HTR-8/SVneo (cell line): ENCODE measurements around the gene OPCML.
A peak's percentile ranks its signal among the peaks of the same experiment; 100 is the strongest.

Experiments
- DNase-seq: peaks from one replicate; pipeline ENCODE4 v3.0.0; 2011; ENCODE audit warnings: low spot score, mixed read lengths; ENCODE audit not compliant: insufficient read length
- FAIRE-seq: peaks from 2 replicates; lab custom pipeline; 2011; peaks lifted over from hg19 to GRCh38; lab: Jason Lieb, UNC

Gene OPCML

GRCh38 chr11:132898021-132898420 lies 634.3 kb downstream of the OPCML start:
- no peak for FAIRE-seq
- DNase-seq = no peak

DNA sequence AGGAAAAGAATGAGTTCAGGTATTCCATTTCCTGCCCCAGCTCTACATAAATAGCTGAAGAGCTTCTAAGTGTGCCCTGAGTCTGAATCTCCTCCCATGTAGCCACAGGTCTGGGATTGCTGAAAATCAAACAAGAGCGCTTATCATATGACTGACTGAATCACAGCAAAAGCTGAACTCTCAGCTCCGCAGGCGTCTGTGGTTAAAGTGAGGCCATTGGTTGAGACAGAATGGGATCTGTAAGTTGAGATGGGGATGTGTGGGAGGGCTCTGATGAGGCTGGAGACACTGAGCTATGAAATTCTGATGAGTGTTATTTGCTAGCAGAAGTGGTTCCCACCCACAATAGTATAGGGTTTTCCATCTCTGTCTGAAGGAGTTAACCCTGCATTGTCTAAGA lies 637.0 kb downstream of the OPCML start:
- FAIRE-seq (no peak), DNase-seq (peak; percentile 5)

DNA sequence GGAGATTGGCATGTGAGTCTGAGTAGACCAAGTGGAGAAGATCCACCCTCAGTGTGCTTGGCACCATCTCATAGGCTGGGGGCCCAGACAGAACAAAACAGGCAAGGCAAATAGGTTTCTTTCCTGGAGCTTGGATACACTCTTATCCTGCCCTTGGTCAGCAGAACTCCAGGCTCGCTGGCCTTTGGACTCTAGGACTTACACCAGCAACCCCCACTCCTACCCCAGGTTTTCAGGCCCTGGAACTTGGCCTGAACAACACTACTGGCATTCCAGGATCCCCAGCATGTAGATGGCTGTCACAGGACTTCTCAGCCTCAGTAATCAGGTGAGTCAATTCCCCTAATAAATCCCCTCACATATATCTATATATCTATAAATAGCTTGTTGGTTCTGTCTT lies 637.7 kb downstream of the OPCML start:
- DNase-seq = no peak
- no peak for FAIRE-seq

DNA sequence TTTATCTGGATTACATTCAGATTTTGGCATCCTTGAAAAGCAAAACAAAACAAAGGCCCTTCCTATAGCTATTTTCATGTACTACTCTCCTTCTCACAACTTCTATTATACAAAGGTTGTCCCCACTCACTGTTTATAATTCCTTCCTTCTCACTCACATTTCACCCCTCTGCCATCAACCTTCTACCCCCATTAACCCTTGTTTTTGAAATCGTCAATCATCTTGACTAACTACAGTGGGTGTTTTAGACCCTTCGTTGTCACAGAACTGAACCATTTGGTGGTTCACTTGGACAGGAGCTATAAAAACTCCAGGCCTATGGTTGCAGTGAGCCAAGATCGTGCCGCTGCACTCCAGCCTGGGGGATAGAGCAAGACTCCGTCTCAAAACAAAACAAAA lies 639.4 kb downstream of the OPCML start:
- DNase-seq (no peak), FAIRE-seq (no peak)

GRCh38 chr11:132888226-132888625 lies 644.1 kb downstream of the OPCML start:
- FAIRE-seq = no peak
- DNase-seq = no peak

GRCh38 chr11:132886335-132886734 lies 646.0 kb downstream of the OPCML start:
- no peak for FAIRE-seq
- peak; percentile 40 for DNase-seq

DNA sequence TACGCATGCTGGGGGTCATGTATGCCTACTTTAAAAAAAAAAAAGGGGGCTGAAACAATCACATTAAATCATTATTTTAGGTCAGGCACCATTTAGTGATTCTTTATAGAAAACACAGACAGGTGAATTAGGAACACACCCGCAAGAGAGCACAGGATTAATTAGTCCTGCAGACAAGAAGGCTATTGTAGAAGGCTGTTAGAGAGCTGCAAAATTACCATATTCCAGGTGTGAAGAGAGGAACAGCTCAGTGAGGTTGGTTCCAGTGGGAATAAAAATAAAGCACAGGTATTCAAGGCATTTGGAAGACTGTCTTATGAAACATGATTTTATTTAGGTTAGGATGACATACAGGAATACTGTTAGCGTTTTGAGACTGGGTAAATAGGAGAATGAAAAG lies 649.1 kb downstream of the OPCML start:
- FAIRE-seq (no peak), DNase-seq (no peak)

GRCh38 chr11:132881622-132882021 lies 650.7 kb downstream of the OPCML start:
- DNase-seq (no peak), FAIRE-seq (no peak)

DNA sequence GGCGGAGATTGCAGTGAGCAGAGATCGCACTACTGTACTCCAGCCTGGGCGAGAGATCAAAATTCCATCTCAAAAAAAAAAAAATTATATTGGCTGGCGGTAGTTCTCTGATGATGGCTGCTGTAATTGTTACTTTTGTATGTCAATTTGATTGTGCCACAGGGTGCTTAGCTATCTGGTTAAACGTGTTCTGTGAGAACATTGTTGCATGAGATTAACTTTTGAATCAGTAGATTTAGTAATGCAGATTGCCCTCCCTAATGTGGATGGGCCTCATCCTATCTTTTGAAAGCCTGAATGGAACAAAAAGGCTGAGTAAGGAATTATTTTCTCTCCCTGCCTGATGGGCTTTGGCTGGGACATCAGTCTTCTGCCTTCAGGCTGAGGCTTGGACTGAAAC lies 654.2 kb downstream of the OPCML start:
- DNase-seq (no peak), FAIRE-seq (no peak)

- no peak for FAIRE-seq
- DNase-seq = no peak
Observed at GRCh38 chr11:132876705-132877104, 655.6 kb downstream of the OPCML start.

DNA sequence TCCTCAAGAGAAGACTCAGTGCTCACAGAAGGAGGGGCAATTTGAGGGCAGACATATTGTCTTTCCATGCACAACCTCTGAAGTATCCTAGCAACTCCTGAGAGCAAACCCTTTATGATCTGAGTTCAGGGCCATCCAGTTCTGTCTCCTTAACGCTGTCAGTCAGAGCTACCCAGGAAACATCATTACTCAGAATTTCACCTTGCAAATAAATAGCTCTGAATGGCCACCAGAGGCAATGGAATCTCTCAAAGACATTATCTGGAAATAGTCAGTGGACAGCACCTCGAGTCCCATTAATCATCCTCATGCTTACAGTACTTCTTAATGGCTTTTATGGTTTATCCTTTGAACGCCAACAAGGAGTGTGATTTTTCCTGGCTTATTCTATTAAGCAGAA lies 656.1 kb downstream of the OPCML start:
- DNase-seq = no peak

DNA sequence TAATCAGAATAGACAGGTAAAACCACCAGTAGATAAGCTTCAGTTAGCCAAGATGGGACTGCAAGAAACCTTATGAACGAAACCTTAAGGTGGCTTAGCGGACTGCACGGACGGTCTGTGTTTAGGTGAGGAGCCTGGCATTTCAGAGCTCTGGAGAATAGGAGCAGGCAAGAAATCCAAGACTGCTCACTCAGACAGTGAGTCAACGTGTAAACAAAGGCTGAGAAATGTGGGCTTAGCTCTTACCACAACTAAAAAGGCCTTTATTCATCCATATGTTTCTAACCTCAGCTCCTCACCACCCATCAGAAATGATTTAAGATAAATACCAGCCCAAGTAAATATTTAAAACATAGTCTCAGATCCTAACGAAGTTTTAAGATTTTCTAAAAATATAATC lies 657.7 kb downstream of the OPCML start:
- DNase-seq (peak; percentile 15), FAIRE-seq (no peak)

More for the DNA sequence above, 656.1 kb downstream of the OPCML start:
- FAIRE-seq = no peak

- FAIRE-seq = no peak
- DNase-seq = no peak
Observed at GRCh38 chr11:132873841-132874240, 658.5 kb downstream of the OPCML start.

- FAIRE-seq (no peak), DNase-seq (no peak)
Observed at GRCh38 chr11:132872211-132872610, 660.1 kb downstream of the OPCML start.

GRCh38 chr11:132866783-132867545 lies 665.3 kb downstream of the OPCML start:
- FAIRE-seq = no peak
- no peak for DNase-seq

GRCh38 chr11:132865623-132866022 lies 666.7 kb downstream of the OPCML start:
- FAIRE-seq = no peak

GRCh38 chr11:132864811-132865576 lies 667.3 kb downstream of the OPCML start:
- DNase-seq = no peak
- no peak for FAIRE-seq

More at GRCh38 chr11:132865623-132866022, 666.7 kb downstream of the OPCML start:
- no peak for DNase-seq

DNA sequence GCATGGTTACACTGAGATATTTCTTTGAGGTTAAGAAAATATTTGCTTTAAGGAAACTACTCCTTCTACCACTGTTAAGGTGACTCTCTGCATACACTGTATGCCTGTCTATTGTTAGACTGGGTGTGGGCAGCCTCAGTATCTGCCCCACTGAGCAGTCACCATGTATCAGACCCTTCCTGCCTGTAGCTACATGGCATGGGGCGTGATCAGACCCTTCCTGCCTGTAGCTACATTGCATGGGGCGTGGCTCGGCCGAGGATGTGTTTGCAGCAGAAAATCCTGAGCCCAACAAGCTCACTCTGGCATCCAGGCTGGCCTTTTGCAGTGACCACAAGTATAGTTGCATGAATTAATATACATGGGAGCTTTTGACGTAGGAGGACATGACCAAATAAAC lies 669.4 kb downstream of the OPCML start:
- FAIRE-seq (no peak), DNase-seq (no peak)

DNA sequence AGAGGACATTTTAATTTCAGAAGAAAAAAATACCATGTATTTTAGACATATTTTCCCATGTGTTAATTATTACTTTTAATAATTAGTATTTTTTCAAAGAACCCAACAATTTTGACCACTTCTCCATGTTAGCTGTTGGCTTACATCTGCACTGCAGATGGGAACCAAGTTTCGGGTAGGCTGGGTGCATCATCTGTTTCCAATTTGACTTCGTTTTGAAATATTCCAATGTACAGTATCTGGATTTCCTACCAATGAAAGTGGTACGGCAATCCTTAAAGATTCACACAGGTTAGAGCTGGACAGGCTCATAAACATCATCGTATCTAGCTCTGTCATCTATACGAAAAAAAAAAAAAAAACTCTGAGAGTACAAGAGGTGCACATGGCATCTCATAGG lies 670.2 kb downstream of the OPCML start:
- DNase-seq = no peak
- no peak for FAIRE-seq

GRCh38 chr11:132859306-132859705 lies 673.0 kb downstream of the OPCML start:
- FAIRE-seq (no peak), DNase-seq (no peak)

DNA sequence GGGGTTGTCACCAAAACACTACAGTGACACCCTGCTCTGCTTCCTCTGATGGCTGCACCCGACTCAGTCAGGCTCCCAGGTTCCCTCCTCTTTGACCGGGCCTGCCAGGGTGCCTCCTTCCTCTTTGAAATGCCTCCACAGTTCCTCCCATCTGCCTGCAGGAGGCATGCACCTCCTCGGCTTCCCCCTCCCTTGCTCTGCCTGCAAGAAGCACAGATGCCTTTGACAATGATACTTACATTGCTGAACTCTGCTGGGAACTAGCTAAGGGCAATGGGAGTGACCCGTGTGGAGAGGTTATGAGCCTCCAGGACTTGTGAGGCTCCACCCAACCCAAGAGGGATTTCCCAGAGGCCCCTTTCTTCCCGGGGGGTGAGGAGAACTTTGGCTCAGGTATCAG lies 674.1 kb downstream of the OPCML start:
- no peak for FAIRE-seq
- DNase-seq = peak; percentile 17

GRCh38 chr11:132856032-132856431 lies 676.3 kb downstream of the OPCML start:
- no peak for FAIRE-seq
- DNase-seq = no peak
